Progenitor cell of endocrine pancreas (in vitro differentiated cells): Measurements from ENCODE around the gene SHQ1. TPM values are rescaled to one million over a fixed set of nuclear protein-coding genes. Genes with fewer than 3 reads are reported as not detected.
A peak's percentile ranks its signal among the peaks of the same experiment; 100 is the strongest.

Experiments
- DNase-seq: peaks from one replicate; pipeline ENCODE4 v3.0.0; 2021; ENCODE audit warnings: low spot score; ENCODE audit not compliant: unreplicated experiment
- H3K27ac Mint-ChIP-seq: 2 replicates; pipeline ENCODE4 v1.8.0; 2021; ENCODE audit warnings: mild to moderate bottlenecking, moderate library complexity, mixed read lengths
- H3K27me3 Mint-ChIP-seq: 2 replicates; pipeline ENCODE4 v1.8.0; 2021; ENCODE audit warnings: mixed read lengths
- H3K36me3 Mint-ChIP-seq: 2 replicates; pipeline ENCODE4 v1.8.0; 2022; ENCODE audit warnings: mixed read lengths; ENCODE audit not compliant: insufficient read depth
- H3K4me1 Mint-ChIP-seq: 2 replicates; pipeline ENCODE4 v1.8.0; 2021; ENCODE audit warnings: low read depth, mixed read lengths
- H3K4me3 Mint-ChIP-seq: 2 replicates; pipeline ENCODE4 v1.8.0; 2021; ENCODE audit warnings: low read depth, mild to moderate bottlenecking, moderate library complexity, mixed read lengths
- H3K9me3 Mint-ChIP-seq: 2 replicates; pipeline ENCODE4 v1.8.0; 2021; ENCODE audit warnings: low read depth, mixed read lengths
- CTCF ChIP-seq: fragments of 200-600 bp; sonication (generic); IDR thresholded peaks from one replicate; pipeline ENCODE4 v1.5.0; 2021; ENCODE audit warnings: antibody characterized with exemption, mild to moderate bottlenecking; ENCODE audit not compliant: unreplicated experiment
- total RNA-seq: library from RNA; stranded (reverse); gene quantifications from 2 replicates; pipeline ENCODE4 v1.2.1, GENCODE V29; 2021

The SHQ1 gene
- total RNA-seq, 1 donor from 2014 or later = 19.4 TPM

GRCh38 chr3:72818905-72819304 is 29.3 kb downstream of the SHQ1 start:
- DNase-seq = no peak
- TF ChIP-seq CTCF = no peak
- H3K9me3 Mint-ChIP-seq = no peaks in the 10 kb centered on the region
- peaks cover 20% of the 10 kb centered on the region for H3K4me1 Mint-ChIP-seq
- no peaks in the 10 kb centered on the region for H3K36me3 Mint-ChIP-seq
- no peaks in the 10 kb centered on the region for H3K27me3 Mint-ChIP-seq
- no peak overlapping the region for H3K4me3 Mint-ChIP-seq
- no peak overlapping the region for H3K27ac Mint-ChIP-seq

GRCh38 chr3:72818092-72818773 is 30.0 kb downstream of the SHQ1 start:
- Mint-ChIP-seq H3K4me3 (no peak overlapping the region), H3K9me3 (no peaks in the 10 kb centered on the region), H3K36me3 (no peaks in the 10 kb centered on the region), H3K27ac (no peak overlapping the region), H3K4me1 (peaks cover 20% of the 10 kb centered on the region), H3K27me3 (no peaks in the 10 kb centered on the region)
- TF ChIP-seq CTCF = peak; percentile 76
- DNase-seq = no peak

GRCh38 chr3:72816862-72817355 is 31.3 kb downstream of the SHQ1 start:
- Mint-ChIP-seq H3K27ac (no peak overlapping the region), H3K27me3 (no peaks in the 10 kb centered on the region), H3K36me3 (no peaks in the 10 kb centered on the region), H3K9me3 (no peaks in the 10 kb centered on the region), H3K4me1 (peaks cover 20% of the 10 kb centered on the region), H3K4me3 (no peak overlapping the region)
- TF ChIP-seq CTCF = no peak
- no peak for DNase-seq

DNA sequence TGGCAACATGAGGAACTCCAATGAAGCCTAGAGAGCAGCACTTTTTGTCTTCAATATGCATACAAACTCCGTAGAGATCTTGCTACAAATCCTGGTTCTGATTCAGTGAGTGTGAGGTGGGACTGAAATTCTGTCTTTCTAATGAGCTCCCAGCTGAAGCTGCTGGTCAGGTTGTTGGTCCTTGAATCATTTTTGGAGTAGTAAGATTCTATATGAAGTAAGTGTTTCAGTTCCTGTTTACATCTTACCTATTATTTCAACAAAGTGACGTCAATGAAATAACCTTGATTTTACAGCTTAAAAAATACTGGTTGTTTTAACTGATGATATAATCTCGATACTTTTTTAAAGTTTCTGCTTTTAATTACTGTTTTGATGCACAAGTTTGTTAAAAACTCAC is 33.9 kb downstream of the SHQ1 start:
- Mint-ChIP-seq H3K4me1 (peaks cover 20% of the 10 kb centered on the region), H3K36me3 (no peaks in the 10 kb centered on the region), H3K4me3 (no peak overlapping the region), H3K27me3 (no peaks in the 10 kb centered on the region), H3K27ac (no peak overlapping the region), H3K9me3 (no peaks in the 10 kb centered on the region)
- DNase-seq = no peak
- TF ChIP-seq CTCF = no peak

DNA sequence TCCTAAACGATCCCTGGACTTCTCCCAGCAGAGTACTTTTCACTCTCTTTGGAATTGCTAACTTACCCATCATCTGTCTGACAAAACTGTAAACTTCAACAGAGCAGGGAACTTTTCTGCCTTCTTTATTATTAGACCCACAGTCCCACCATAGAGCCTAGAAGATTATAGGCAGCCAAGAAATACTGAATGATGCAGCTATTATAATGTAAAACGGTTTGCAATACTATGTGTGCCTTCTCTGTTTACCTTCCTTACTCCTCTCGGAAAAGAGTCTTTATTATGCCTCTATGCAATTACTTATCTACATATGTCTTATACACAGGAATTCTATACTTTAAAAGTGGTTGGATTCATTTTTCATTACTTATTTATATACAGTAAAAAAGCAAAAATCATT is 36.0 kb downstream of the SHQ1 start:
- TF ChIP-seq CTCF = no peak
- Mint-ChIP-seq H3K4me3 (no peak overlapping the region), H3K27ac (no peak overlapping the region), H3K36me3 (peaks cover 3% of the 10 kb centered on the region), H3K27me3 (no peaks in the 10 kb centered on the region), H3K4me1 (peaks cover 15% of the 10 kb centered on the region), H3K9me3 (no peaks in the 10 kb centered on the region)
- no peak for DNase-seq
